Measurements from ENCODE around the gene RHOH.

Gene RHOH

DNA sequence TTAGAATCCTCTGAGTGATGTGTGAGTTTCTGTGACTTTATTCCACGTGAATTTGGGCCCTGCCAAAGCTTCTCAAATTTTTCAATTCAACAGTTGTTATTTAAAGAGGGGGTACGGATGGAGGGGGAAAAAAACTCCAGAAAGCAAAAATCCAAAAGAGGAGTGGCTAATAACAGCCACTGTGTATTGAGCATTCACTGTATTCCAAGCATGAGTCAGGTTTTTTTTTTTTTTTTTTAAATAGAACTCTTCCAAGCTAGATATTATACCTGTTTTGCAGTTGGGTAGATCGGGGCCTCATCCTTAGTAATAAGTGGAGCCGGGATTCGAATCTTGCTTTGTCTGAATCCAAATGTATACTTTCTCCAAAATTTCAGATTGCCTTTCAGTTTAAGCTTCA, 6.4 kb upstream of the RHOH start:
- no peak for DNase-seq

- no peak for DNase-seq
Observed at GRCh38 chr4:40190880-40191815, 5.7 kb upstream of the RHOH start.

DNA sequence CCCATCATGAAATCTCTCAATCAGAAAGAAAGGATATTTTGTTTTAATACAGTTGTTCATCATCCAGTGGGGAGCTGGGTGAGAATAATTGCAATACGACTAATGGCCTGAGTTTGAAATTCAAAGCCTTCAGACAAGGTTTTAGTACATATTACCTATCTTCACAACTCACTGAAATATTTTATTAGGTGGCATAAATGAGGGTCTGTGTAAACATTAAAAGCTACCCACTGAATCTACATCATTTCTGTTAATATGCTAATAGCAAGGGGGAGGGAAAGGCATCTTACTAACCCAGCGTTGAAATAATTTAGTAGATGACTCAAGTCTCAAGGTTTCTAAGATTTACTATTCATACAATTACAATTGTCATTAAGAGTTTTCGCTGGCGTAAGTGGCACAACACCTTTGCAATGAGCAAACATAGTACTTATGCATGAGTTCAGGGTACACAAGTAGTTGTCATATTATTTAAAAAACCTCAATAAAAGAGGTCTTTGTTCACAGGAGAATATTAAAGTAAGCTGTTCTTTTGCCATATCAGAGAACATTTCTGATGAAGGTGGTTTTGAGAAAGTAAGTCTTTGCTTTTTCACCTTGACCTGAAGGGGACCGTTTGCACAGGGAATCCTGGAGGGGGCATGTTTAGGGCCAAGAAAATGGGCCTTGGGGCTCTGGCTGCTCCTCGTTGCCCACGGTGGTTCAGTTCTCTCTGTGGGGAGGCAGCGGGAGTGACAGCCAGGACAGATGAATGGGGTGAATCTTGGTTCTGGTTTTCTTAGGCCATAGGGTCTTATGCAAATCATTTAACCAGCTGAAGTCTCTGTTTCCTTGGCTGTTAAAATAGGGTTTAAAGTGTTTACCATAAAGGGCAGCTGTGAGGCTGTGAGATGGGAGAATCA, 4.5 kb upstream of the RHOH start:
- DNase-seq = no peak

DNA sequence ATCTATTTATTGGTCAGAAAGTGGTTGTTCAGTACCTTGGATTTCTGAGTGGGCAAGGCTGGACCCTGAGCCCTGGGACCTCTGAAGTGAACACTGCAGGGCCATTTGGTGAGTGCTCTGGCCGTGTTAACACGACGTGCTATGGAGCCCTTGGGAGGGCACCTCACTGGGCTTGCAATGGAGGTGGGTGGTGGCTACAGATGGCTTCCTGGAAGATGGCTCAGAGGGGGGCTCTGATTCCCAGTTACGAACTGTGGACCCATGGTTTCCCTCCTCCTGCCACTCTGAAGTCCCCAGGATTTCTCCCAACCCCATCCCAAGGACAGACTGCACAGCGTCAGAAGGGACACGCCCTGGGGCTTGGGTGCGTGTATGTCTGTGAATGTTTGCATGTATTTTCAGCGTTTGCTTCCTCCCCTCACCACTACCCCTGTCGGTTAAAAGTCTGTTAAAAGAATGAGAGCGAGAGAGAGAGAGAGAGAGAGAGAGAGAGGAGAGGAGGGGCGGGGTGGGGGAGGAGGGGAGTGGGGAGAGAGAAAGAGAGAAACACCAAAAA, 3.7 kb upstream of the RHOH start:
- DNase-seq = no peak

GRCh38 chr4:40193578-40193977, 3.3 kb upstream of the RHOH start:
- no peak for DNase-seq

- no peak for DNase-seq
Observed at GRCh38 chr4:40194602-40195161, 2.1 kb upstream of the RHOH start.

DNA sequence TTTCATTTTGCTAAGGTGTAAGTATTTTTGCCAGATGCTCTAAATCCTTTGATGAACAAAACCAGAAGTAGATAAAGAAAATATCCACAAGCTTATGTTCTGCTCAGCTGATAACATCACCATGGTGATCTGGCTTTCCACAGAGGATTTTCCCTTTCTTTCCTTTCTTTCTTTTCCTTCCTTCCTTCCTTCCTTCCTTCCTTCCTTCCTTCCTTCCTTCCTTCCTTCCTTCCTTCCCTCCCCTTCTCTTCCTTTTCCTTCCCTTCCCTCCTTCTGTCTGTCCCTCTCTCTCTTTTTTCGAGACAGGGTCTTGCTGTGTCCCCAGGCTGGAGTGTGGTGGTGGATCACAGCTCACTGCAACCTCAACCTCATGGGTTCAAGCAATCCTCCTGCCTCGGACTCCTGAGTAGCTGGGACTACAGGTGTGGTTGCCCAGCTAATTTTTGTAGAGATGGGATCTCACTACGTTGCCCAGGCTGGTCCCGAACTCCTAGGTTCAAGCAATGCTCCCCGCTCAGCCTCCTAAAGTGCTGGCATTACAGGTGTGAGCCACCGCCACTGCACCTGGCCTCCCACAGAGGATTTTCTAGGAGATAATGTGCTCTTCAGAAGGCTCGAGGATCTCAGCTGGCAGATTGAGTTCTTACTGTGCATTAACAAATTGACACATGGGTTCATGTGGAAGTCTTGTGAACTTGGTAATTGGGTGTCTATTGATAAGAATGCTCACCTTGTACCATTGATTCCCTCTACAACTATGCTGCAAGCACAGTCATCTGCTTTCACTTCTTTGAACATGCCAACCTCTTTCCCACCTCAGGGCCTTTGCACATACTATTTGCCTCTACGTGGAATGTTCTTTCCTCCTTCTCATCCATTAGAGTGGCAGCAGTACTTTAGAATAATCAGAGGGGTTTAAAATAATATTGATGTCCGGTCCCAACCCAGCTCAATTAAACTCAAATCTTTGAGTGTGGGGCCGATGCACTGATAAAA, 1.4 kb upstream of the RHOH start:
- DNase-seq = no peak

GRCh38 chr4:40196272-40196671, 559 bp upstream of the RHOH start:
- no peak for DNase-seq

- DNase-seq = no peak
Observed at GRCh38 chr4:40197879-40198689, 1.3 kb downstream of the RHOH start.

GRCh38 chr4:40199179-40199670, 2.4 kb downstream of the RHOH start:
- DNase-seq = no peak

- DNase-seq = peak; percentile 55 to 63
Observed at GRCh38 chr4:40199999-40200874, 3.4 kb downstream of the RHOH start.

DNA sequence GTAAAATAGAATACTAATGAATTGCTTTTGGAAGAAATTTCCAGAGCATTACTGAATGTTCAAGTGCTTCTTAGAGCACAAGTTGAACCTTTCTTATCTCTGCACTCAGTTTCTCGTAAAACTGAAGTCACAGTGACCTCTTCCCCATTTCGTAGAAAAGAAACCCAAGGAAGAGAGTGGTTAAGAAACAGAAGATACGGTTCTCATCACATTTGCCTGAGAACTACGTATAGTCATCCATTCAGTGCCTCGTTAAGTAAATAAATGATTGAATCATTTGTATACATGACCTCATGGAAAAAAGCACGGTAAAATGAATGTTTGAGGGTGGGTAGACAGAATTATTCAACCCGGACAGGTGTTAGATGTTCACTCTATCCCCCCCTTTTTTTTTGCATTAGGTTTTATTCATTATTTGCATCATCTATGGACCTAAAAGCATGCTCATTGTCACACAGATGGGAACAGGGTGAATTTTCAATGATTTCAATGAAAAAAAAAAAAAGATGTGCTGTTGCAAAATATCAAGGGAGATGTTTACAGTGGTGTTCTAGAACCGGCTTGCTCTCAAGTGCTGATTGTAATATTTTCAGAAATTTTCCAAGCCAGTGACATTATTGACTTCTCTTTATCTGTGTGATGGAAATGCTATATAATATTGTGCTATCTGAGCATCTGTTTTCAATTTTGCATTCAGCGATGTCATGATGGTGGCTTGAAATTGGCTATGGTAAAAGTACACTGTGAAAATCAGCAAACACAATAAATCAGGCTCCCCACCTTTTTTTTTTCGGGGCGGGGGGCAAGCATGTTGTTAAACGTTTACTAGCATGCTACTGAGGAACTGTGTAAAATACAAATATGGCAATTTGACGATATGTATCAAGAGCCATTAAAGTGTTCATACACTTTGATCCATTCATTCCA, 4.3 kb downstream of the RHOH start:
- no peak for DNase-seq

GRCh38 chr4:40201898-40202297, 5.1 kb downstream of the RHOH start:
- DNase-seq = no peak

DNA sequence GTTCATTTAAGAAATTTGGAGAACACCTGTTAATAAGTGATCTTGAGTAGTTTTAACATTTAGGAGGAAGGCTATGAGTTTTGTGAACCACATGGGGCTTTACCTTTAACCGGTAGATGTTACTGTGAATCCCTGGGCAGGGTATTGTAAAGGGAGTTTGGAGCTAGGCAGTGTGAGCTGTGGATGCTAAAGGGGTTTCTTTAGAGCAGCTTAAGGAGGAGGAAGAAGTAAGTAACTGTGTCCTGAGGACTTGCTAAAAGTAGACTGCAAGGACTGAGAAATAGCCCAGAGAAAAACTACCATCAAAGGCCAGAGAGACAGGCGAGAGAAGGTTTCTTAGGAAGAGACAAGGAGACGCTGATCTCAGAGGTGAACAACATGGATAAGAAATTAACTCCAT, 5.6 kb downstream of the RHOH start:
- DNase-seq = no peak

- DNase-seq = no peak
Observed at GRCh38 chr4:40204507-40205258, 7.9 kb downstream of the RHOH start.

DNA sequence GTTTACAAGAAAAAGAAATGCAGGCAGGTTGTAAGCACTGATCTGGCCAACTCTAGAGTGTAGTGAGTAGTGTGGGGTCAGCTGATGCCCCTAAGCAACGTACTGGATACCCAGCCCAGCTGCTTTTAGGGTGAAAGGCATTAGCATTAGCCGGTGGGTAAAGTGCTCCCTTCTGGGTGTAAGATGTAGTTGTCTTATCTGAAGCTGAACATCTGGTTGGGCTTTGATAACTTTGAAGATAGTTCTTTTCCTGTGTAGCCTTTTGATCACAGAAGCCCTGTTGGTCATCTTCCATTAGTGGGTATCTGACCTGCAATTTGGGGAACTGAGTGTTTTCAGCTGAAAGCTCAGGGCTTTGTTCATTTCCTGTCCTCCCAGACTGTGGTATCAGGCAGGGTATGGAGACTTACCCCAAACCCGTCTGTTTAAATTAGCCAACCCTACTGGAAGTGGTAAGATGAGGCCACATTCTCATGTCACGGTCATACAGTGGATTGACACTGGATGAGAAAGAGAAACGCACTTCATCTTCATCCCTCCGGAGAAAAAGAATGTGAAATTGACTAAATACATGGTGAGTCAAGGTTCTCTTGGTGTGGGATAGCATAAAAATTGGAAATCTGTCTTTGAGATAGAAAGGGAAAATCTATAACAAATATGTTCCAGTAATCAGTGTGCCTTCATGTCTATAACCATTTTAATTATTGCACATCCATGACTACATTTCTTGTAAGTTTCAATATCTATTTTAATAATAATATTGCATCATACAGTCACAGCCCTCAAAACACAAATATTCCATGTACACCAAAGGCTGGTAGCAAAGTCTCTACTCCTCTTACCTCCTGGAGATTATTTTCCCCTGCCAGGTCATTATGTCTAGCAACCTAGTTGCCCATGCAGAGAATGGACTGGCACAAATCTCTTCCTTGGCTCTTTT, 8.7 kb downstream of the RHOH start:
- no peak for DNase-seq

- no peak for DNase-seq
Observed at GRCh38 chr4:40206426-40206825, 9.6 kb downstream of the RHOH start.

All from activated CD4-positive, alpha-beta T cell treated with anti-CD3 and anti-CD28 coated beads for 4 hours (primary cell).